ENCODE measurements around the gene PLTP. TPM values are rescaled to one million over a fixed set of nuclear protein-coding genes. Genes with fewer than 3 reads are reported as not detected.

PLTP gene
- polyA plus RNA-seq, 1 donor from 2014 or later: 7.0 TPM

GRCh38 chr20:45909336-45909808, 2.6 kb downstream of the PLTP start:
- Histone ChIP-seq H3K4me2 (ENCODE audit: low read length) (no peak overlapping the region), H2AFZ (ENCODE audit: low read depth, low read length) (no peak overlapping the region), H3K27ac (ENCODE audit: low read length) (no peak overlapping the region), H3K79me2 (replicated peaks; ENCODE audit: insufficient read depth, low read length) (no peaks in the 10 kb centered on the region), H3K9ac (ENCODE audit: low read length) (no peak overlapping the region), H3K36me3 (ENCODE audit: insufficient read depth, low read length) (no peaks in the 10 kb centered on the region), H3K4me3 (ENCODE audit: low read length) (no peak overlapping the region), H3K9me2 (ENCODE audit: insufficient read depth, low read length) (no peaks in the 10 kb centered on the region), H3K9me3 (ENCODE audit: low read length) (no peaks in the 10 kb centered on the region), H3F3A (ENCODE audit: insufficient read depth, low read length, poor library complexity, severe bottlenecking) (no peaks in the 10 kb centered on the region), H4K20me1 (ENCODE audit: insufficient read depth) (no peaks in the 10 kb centered on the region), H3K27me3 (ENCODE audit: insufficient read depth, low read depth, low read length) (no peaks in the 10 kb centered on the region)
- TF ChIP-seq MXI1 (conservative IDR thresholded peaks at IDR 0.05; ENCODE audit: poor library complexity, severe bottlenecking) (no peak), RAD21 (conservative IDR thresholded peaks at IDR 0.05) (no peak), CTCF (IDR thresholded peaks at IDR 0.05; ENCODE audit: poor library complexity, severe bottlenecking) (no peak), EZH2 (IDR thresholded peaks at IDR 0.05; ENCODE audit: borderline replicate concordance, insufficient read depth, low read length, poor library complexity, severe bottlenecking) (no peak), SMC3 (conservative IDR thresholded peaks at IDR 0.05; ENCODE audit: poor library complexity) (no peak), TAF1 (IDR thresholded peaks at IDR 0.05; ENCODE audit: low read depth) (no peak), REST (IDR thresholded peaks at IDR 0.05; ENCODE audit: borderline replicate concordance) (no peak), POLR2AphosphoS5 (IDR thresholded peaks at IDR 0.05) (no peak), EP300 (conservative IDR thresholded peaks at IDR 0.05; ENCODE audit: poor library complexity, severe bottlenecking) (no peak)

GRCh38 chr20:45908084-45908483, 3.9 kb downstream of the PLTP start:
- no peaks in the 10 kb centered on the region for H3K9me3 ChIP-seq (ENCODE audit: low read length)
- H3K79me2 ChIP-seq (replicated peaks; ENCODE audit: insufficient read depth, low read length): no peaks in the 10 kb centered on the region
- H3K4me2 ChIP-seq (ENCODE audit: low read length): no peak overlapping the region
- TF ChIP-seq MXI1 (conservative IDR thresholded peaks at IDR 0.05; ENCODE audit: poor library complexity, severe bottlenecking) (no peak), POLR2AphosphoS5 (IDR thresholded peaks at IDR 0.05) (no peak), TAF1 (IDR thresholded peaks at IDR 0.05; ENCODE audit: low read depth) (no peak), SMC3 (conservative IDR thresholded peaks at IDR 0.05; ENCODE audit: poor library complexity) (no peak), EZH2 (IDR thresholded peaks at IDR 0.05; ENCODE audit: borderline replicate concordance, insufficient read depth, low read length, poor library complexity, severe bottlenecking) (no peak), RAD21 (conservative IDR thresholded peaks at IDR 0.05) (no peak), EP300 (conservative IDR thresholded peaks at IDR 0.05; ENCODE audit: poor library complexity, severe bottlenecking) (no peak), CTCF (IDR thresholded peaks at IDR 0.05; ENCODE audit: poor library complexity, severe bottlenecking) (no peak), REST (IDR thresholded peaks at IDR 0.05; ENCODE audit: borderline replicate concordance) (no peak)
- no peaks in the 10 kb centered on the region for H3F3A ChIP-seq (ENCODE audit: insufficient read depth, low read length, poor library complexity, severe bottlenecking)
- H3K27ac ChIP-seq (ENCODE audit: low read length): no peak overlapping the region
- H3K27me3 ChIP-seq (ENCODE audit: insufficient read depth, low read depth, low read length): no peaks in the 10 kb centered on the region
- H3K36me3 ChIP-seq (ENCODE audit: insufficient read depth, low read length): no peaks in the 10 kb centered on the region
- no peak overlapping the region for H3K9ac ChIP-seq (ENCODE audit: low read length)
- no peaks in the 10 kb centered on the region for H4K20me1 ChIP-seq (ENCODE audit: insufficient read depth)
- no peaks in the 10 kb centered on the region for H3K9me2 ChIP-seq (ENCODE audit: insufficient read depth, low read length)
- H2AFZ ChIP-seq (ENCODE audit: low read depth, low read length): no peak overlapping the region
- no peak overlapping the region for H3K4me3 ChIP-seq (ENCODE audit: low read length)

Measured in neural cell (in vitro differentiated cells).